PC-3 (cell line): ENCODE results near the gene CYCS. TPM values are rescaled to one million over a fixed set of nuclear protein-coding genes. Genes with fewer than 3 reads are reported as not detected.

Experiments
- ATAC-seq: fragments of 200-7000 bp; cut with Tn5 transposase; 2 replicates; pipeline ENCODE4 v1.9.1; 2020; ENCODE audit warnings: mild to moderate bottlenecking, moderate library complexity
- BruUV-seq: library from RNA; stranded (reverse); fragments of 400-500 nt; replicated peaks from 2 replicates; lab custom pipeline; 2021; lab: Mats Ljungman, UMichigan
- CTCF ChIA-PET: fragments of 300-600 bp; sonication (Branson Sonifier 250); formaldehyde crosslinking; loops from one replicate; lab custom pipeline; 2022; ENCODE audit warnings: antibody characterized with exemption; lab: Charles Lee
- POLR2A ChIA-PET: fragments of 300-600 bp; sonication (Branson Sonifier 250); formaldehyde crosslinking; loops from one replicate; lab custom pipeline; 2022; ENCODE audit warnings: antibody characterized with exemption; ENCODE audit not compliant: unreplicated experiment; lab: Charles Lee
- DNase-seq: peaks from one replicate; pipeline ENCODE4 v3.0.0-alpha.2; 2015
- H2AFZ ChIP-seq: fragments of 300-600 bp; sonication (generic); 2 replicates; pipeline ENCODE4 v1.6.0; 2016; ENCODE audit warnings: antibody characterized with exemption, low read length
- H3F3A ChIP-seq: fragments of 300-600 bp; sonication (generic); one replicate; pipeline ENCODE4 v1.6.0; 2017; ENCODE audit warnings: antibody characterized with exemption, low read length, control low read depth, mild to moderate bottlenecking; ENCODE audit not compliant: unreplicated experiment
- H3K27ac ChIP-seq: fragments of 300-600 bp; sonication (generic); 2 replicates; pipeline ENCODE4 v1.5.1; 2016; ENCODE audit warnings: mild to moderate bottlenecking, low read length
- H3K27me3 ChIP-seq: fragments of 300-600 bp; sonication (generic); 2 replicates; pipeline ENCODE4 v1.6.1; 2016; ENCODE audit warnings: low read length, mixed read lengths
- H3K36me3 ChIP-seq: fragments of 300-600 bp; sonication (generic); 2 replicates; pipeline ENCODE4 v1.6.1; 2016; ENCODE audit warnings: low read depth, mixed run types, low read length, mixed read lengths
- H3K4me1 ChIP-seq: fragments of 300-600 bp; sonication (generic); 2 replicates; pipeline ENCODE4 v1.5.1; 2016; ENCODE audit warnings: low read length; ENCODE audit not compliant: insufficient read depth
- H3K4me2 ChIP-seq: fragments of 300-600 bp; sonication (generic); 2 replicates; pipeline ENCODE4 v1.6.0; 2016; ENCODE audit warnings: low read length
- H3K4me3 ChIP-seq: fragments of 300-600 bp; sonication (generic); 2 replicates; pipeline ENCODE4 v1.5.1; 2016; ENCODE audit warnings: mild to moderate bottlenecking, low read length, mixed read lengths
- H3K79me2 ChIP-seq: fragments of 300-600 bp; sonication (generic); 2 replicates; pipeline ENCODE4 v1.6.1; 2017; ENCODE audit warnings: low read length, mixed read lengths
- H3K9ac ChIP-seq: fragments of 300-600 bp; sonication (generic); 2 replicates; pipeline ENCODE4 v1.6.0; 2016; ENCODE audit warnings: mild to moderate bottlenecking, low read length
- H3K9me2 ChIP-seq: fragments of 300-600 bp; sonication (generic); replicated peaks from 2 replicates; pipeline ENCODE4 v1.6.1; 2016; ENCODE audit warnings: mixed run types, low read length, mixed read lengths
- H3K9me3 ChIP-seq: fragments of 300-600 bp; sonication (generic); 2 replicates; pipeline ENCODE4 v1.6.1; 2016; ENCODE audit warnings: low read length, mixed read lengths
- H4K20me1 ChIP-seq: fragments of 300-600 bp; sonication (generic); 2 replicates; pipeline ENCODE4 v1.6.1; 2016; ENCODE audit warnings: low read length, mixed read lengths
- EZH2 ChIP-seq: fragments of 300-600 bp; sonication (generic); IDR thresholded peaks from one replicate; pipeline ENCODE4 v1.6.1; 2017; ENCODE audit warnings: antibody characterized with exemption, mild to moderate bottlenecking, low read length; ENCODE audit not compliant: unreplicated experiment
- EZH2phosphoT487 ChIP-seq: fragments of 300-600 bp; sonication (generic); IDR thresholded peaks from 2 replicates; pipeline ENCODE4 v1.6.1; 2018; ENCODE audit warnings: mild to moderate bottlenecking, antibody characterized with exemption, low read length, borderline replicate concordance
- intact Hi-C: fragments of 100-400 bp; cut with micrococcal nuclease; formaldehyde crosslinking; loops from 2 replicates; pipeline ENCODE4 v1.9.0; 2023
- total RNA-seq: library from RNA; depleted of rRNA; stranded (reverse); fragments of >200 nt; gene quantifications from 2 replicates; pipeline ENCODE4 v1.2.3, GENCODE V29; 2014
- TF ChIP-seq, protein P1 (sequence below): fragments of 300-600 bp; sonication (generic); conservative IDR thresholded peaks from 2 replicates; pipeline ENCODE4 v1.5.1; 2017; ENCODE audit warnings: antibody characterized with exemption, low read depth, mild to moderate bottlenecking, low read length

Gene CYCS
- total RNA-seq, 1 experiment from 2014 or later, result 101 TPM

DNA sequence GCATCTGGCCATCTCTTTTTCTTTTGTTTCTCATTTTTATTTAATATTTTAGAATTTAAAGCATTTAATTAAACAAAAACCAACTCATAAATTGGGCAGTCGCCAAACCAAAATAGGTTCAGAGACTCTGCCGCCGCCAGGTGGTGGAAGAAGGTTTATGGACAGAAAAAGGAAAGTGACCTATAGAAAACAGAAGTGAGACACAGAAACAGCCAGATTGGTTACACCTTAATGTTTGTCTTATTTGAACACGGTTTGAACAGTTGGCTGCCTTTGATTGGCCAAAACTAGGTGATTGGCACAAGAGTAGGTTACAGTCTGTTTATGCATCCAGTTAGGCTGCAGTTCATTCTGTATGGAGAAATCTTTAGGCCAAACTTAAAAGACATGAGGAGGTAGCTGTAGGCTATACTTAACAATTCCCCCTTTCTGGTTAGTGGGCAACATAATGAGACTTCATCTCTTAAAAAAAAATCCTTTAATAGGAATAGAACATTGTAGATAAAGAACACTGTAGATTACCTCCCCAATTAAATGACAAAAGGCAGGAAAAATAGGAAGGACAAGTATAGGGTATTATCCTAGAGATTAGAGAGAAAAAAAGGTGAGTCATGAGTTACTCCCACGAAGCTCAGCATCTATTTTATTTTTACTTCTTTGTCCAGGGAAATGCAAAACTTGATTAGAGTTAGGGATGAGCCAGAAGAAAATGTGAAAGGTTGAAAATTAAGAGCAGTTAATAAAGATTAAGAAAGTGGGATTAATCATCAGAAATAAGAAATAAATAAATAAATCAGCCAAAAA is 23.9 kb upstream of the CYCS start:
- CTCF ChIA-PET, result no interaction called here
- Histone ChIP-seq H3K9me3 (no peaks in the 10 kb centered on the region), H3F3A (no peaks in the 10 kb centered on the region), H3K4me3 (no peak overlapping the region), H3K27ac (no peak overlapping the region), H3K79me2 (no peaks in the 10 kb centered on the region), H3K4me1 (no peaks in the 10 kb centered on the region), H3K27me3 (no peaks in the 10 kb centered on the region), H3K9me2 (no peaks in the 10 kb centered on the region), H3K36me3 (no peaks in the 10 kb centered on the region), H2AFZ (no peak overlapping the region), H3K4me2 (no peak overlapping the region), H4K20me1 (no peaks in the 10 kb centered on the region), H3K9ac (no peak overlapping the region)
- TF ChIP-seq, protein P1, sequence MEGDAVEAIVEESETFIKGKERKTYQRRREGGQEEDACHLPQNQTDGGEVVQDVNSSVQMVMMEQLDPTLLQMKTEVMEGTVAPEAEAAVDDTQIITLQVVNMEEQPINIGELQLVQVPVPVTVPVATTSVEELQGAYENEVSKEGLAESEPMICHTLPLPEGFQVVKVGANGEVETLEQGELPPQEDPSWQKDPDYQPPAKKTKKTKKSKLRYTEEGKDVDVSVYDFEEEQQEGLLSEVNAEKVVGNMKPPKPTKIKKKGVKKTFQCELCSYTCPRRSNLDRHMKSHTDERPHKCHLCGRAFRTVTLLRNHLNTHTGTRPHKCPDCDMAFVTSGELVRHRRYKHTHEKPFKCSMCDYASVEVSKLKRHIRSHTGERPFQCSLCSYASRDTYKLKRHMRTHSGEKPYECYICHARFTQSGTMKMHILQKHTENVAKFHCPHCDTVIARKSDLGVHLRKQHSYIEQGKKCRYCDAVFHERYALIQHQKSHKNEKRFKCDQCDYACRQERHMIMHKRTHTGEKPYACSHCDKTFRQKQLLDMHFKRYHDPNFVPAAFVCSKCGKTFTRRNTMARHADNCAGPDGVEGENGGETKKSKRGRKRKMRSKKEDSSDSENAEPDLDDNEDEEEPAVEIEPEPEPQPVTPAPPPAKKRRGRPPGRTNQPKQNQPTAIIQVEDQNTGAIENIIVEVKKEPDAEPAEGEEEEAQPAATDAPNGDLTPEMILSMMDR, result no peak
- TF ChIP-seq EZH2phosphoT487, result no peak
- no peak for TF ChIP-seq EZH2
- ATAC-seq (no peak), DNase-seq (peak; percentile 6)
- intact Hi-C loops, result no loop called here
- POLR2A ChIA-PET, result no interaction called here
- BruUV-seq, result no TSS peak

DNA sequence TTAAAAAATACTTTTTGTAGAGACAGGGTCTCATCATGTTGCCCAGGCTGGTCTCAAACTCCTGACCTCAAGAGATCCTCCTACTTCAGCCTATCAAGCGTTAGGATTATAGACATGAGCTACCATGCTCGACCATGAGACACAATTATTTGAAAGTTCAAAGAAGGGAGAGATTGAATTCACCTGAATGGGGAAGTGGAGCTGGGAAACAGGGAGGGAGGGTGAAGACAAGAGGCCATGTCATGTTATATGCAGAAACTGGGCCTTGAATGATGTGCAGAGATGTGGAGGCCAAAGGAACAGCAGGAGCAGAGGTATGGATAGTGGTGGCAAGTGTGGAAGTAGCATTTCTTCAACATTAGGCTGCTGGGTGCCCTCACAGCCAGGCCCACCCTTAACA is 18.7 kb upstream of the CYCS start:
- H3K9ac ChIP-seq, result no peak overlapping the region
- H3K27ac ChIP-seq, result no peak overlapping the region
- no peaks in the 10 kb centered on the region for H3F3A ChIP-seq
- ChIA-PET POLR2A (no interaction called here), CTCF (no interaction called here)
- H3K9me3 ChIP-seq, result no peaks in the 10 kb centered on the region
- no peak overlapping the region for H3K4me3 ChIP-seq
- H2AFZ ChIP-seq, result no peak overlapping the region
- H3K27me3 ChIP-seq, result no peaks in the 10 kb centered on the region
- BruUV-seq, result no TSS peak
- DNase-seq, result no peak
- no peak for ATAC-seq
- H4K20me1 ChIP-seq, result no peaks in the 10 kb centered on the region
- no peaks in the 10 kb centered on the region for H3K36me3 ChIP-seq
- H3K4me2 ChIP-seq, result no peak overlapping the region
- intact Hi-C loops, result no loop called here
- no peaks in the 10 kb centered on the region for H3K79me2 ChIP-seq
- no peaks in the 10 kb centered on the region for H3K9me2 ChIP-seq
- H3K4me1 ChIP-seq, result no peaks in the 10 kb centered on the region
- TF ChIP-seq, protein P1, result no peak
- no peak for TF ChIP-seq EZH2phosphoT487

DNA sequence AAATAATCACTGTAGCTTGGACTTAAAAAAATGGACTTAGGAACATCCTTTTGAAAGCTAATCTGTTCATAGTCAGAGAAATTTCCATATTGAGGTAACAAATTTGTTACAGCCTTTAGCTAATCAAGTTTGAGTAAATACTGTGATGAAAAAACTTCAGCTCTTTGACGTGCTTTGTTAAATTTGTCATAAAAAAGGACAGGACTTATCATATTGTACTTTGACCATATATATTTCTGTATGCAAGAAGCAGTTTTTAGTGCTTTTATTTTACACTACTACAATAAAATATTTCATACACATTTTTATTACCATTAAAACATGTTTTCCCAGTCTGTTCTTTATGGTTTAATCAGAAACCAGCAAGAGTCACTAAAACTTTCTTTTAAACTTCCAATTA is 14.5 kb upstream of the CYCS start:
- BruUV-seq, result no TSS peak
- Histone ChIP-seq H3K79me2 (no peaks in the 10 kb centered on the region), H3K4me1 (no peaks in the 10 kb centered on the region), H3K4me3 (no peak overlapping the region), H3F3A (no peaks in the 10 kb centered on the region), H4K20me1 (no peaks in the 10 kb centered on the region), H2AFZ (no peak overlapping the region), H3K4me2 (no peak overlapping the region), H3K9me2 (no peaks in the 10 kb centered on the region), H3K9ac (no peak overlapping the region), H3K27me3 (no peaks in the 10 kb centered on the region), H3K27ac (no peak overlapping the region), H3K36me3 (no peaks in the 10 kb centered on the region), H3K9me3 (no peaks in the 10 kb centered on the region)
- ATAC-seq (no peak), DNase-seq (no peak)
- CTCF ChIA-PET, result interaction anchor here (0.6 kb wide), 1 partner anchor 76 kb away, joined by 3 read pairs; no protein-coding TSS in a partner anchor
- intact Hi-C loops, result no loop called here
- TF ChIP-seq EZH2phosphoT487, result no peak
- TF ChIP-seq EZH2, result no peak
- TF ChIP-seq, protein P1, result no peak
- POLR2A ChIA-PET, result no interaction called here
